Neuron (in vitro differentiated cells): Measurements from ENCODE around the gene ATF4.
"Not testable (repeated sequence)": the region's sequence is repeated elsewhere in the genome, so short reads cannot be mapped to it uniquely, and the experiment has no call there.

Experiments
- H2AFZ ChIP-seq: one replicate; pipeline ENCODE4 v1.6.1; 2013; ENCODE audit warnings: low read depth, mild to moderate bottlenecking, inconsistent platforms, low read length, moderate library complexity
- H3K27me3 ChIP-seq: one replicate; pipeline ENCODE4 v1.6.1; 2013; ENCODE audit warnings: low read length; ENCODE audit not compliant: insufficient read depth
- H3K36me3 ChIP-seq: one replicate; pipeline ENCODE4 v1.6.1; 2013; ENCODE audit warnings: low read length; ENCODE audit not compliant: insufficient read depth
- H3K4me1 ChIP-seq: one replicate; pipeline ENCODE4 v1.6.1; 2013; ENCODE audit warnings: low read length; ENCODE audit not compliant: insufficient read depth
- H3K4me3 ChIP-seq: 2 replicates; pipeline ENCODE4 v1.5.1; 2013; ENCODE audit warnings: mild to moderate bottlenecking, low read length, moderate library complexity
- H3K9me3 ChIP-seq: one replicate; pipeline ENCODE4 v1.6.1; 2013; ENCODE audit warnings: low read length

Gene ATF4

DNA sequence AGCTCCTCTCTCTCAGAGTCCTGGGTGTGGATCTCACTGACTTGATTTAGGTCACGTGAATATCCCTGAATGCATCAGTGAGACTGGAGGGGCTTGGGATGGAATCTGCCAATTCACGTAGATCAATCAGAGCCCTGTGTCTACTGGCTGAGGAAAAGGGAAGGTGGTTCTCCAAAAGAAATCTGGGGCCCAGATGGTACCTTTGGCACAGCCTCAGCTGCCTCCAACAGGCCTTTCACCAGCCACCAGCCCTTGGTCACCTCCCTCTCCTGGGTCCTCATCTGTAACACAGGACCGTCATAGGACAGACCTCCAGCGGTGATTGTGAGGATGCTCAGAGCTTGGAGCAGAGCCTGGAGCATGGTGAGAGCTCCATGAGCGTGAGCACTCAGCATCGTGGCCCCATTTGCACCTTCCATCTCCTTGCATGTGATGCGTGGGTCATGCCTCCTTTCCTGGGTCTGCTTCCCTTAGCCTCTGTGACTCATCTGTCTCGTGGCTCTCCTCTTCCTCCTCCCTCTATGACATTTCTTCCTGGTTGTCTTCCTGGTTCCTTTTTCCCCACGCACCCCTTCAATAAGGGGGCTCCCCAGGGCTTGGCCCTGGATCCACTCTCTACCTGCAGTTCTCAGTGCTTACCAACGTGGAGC lies 25.8 kb upstream of the ATF4 start:
- no peaks in the 10 kb centered on the region for H3K36me3 ChIP-seq
- H3K4me1 ChIP-seq = peaks cover 13% of the 10 kb centered on the region
- H3K4me3 ChIP-seq = no peak overlapping the region
- H3K27me3 ChIP-seq = no peaks in the 10 kb centered on the region
- no peak overlapping the region for H2AFZ ChIP-seq
- H3K9me3 ChIP-seq = no peaks in the 10 kb centered on the region

GRCh38 chr22:39496131-39496838 lies 24.1 kb upstream of the ATF4 start:
- Histone ChIP-seq H3K36me3 (no peaks in the 10 kb centered on the region), H3K4me1 (peaks cover 13% of the 10 kb centered on the region), H2AFZ (peak overlapping the region; percentile 46), H3K27me3 (no peaks in the 10 kb centered on the region), H3K9me3 (no peaks in the 10 kb centered on the region), H3K4me3 (no peak overlapping the region)

DNA sequence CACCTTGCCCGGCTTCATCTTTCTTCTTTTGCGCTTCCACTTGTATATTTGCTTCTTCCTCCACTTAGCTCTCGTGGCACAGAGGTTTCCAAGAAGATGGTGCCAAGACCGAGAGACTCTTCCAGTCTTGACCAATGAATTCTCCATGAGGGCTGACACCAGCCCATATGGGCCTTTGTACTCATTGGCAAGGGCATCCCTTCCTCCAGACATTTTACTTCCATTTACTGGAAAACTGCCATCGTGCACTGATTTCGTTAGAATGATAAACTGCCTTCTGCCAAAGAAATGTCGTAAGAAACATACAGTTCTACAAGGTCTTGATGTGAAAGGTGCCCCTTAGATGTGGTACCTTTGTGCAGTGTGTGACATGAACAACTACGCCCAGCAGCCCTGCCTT lies 22.9 kb upstream of the ATF4 start:
- H3K4me3 ChIP-seq = no peak overlapping the region
- no peaks in the 10 kb centered on the region for H3K36me3 ChIP-seq
- peaks cover 17% of the 10 kb centered on the region for H3K4me1 ChIP-seq
- H2AFZ ChIP-seq = no peak overlapping the region
- H3K9me3 ChIP-seq = no peaks in the 10 kb centered on the region
- no peaks in the 10 kb centered on the region for H3K27me3 ChIP-seq

DNA sequence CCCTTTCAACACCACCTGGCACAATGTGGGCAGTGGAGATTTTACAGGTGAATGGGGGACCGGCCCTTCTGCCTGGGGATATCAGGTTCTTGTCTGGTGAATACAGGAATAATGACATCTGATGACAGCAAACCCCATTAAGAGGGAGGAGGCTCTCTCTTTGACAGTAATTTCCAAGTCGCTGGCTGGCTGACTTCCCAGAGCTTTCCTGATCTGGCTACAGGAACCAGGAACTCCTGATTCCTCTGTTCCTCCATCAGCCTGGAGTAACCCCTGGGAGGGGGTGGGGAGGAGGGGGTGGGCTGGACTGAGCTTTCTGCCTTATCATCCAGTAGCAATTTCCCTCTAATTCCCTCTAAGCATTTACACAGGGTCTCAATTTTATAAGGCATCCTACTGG lies 22.0 kb upstream of the ATF4 start:
- Histone ChIP-seq H3K9me3 (no peaks in the 10 kb centered on the region), H3K27me3 (no peaks in the 10 kb centered on the region), H3K4me1 (peaks cover 23% of the 10 kb centered on the region), H2AFZ (no peak overlapping the region), H3K36me3 (no peaks in the 10 kb centered on the region), H3K4me3 (no peak overlapping the region)

DNA sequence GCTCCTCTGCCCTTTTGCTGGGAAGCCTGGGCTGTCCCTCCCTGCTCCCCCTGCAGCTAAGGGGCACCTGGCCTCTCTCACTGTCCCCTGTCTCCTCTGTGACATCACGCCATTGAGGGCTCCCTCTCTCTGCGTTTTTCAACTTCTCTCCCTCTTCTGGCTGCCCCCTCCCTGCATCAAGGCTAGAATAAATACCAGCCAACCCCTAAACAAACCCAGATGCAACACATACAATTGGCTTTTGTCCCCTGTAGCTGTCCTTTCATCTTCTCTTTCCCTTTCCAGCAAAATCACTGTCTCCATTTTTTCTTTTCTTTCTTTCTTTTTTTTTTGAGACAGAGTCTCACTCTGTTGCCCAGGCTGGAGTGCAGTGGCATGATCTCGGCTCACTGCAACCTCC lies 21.6 kb upstream of the ATF4 start:
- no peaks in the 10 kb centered on the region for H3K9me3 ChIP-seq
- H2AFZ ChIP-seq = no peak overlapping the region
- H3K36me3 ChIP-seq = peaks cover under 1% of the 10 kb centered on the region
- H3K4me1 ChIP-seq = peaks cover 28% of the 10 kb centered on the region
- H3K4me3 ChIP-seq = no peak overlapping the region
- H3K27me3 ChIP-seq = no peaks in the 10 kb centered on the region

DNA sequence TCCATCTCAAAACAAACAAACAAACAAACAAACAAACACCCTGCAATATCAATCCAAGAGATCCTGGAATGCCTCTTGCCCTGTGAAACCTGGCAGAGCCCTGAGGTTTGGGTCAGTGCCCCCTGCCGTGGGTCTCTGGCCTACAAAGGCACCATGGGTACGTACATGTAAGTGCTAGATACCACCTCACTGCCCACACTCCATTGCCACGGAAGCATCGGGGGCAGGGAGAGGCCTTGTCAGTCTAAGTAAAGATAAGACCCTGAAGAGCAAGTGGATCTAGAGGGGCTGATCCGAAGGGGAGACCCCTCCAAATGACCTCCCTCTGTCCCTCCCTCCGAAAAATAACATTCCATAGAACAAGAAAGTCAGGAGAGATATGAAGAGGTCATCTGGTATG lies 20.3 kb upstream of the ATF4 start:
- H3K27me3 ChIP-seq = no peaks in the 10 kb centered on the region
- H3K4me3 ChIP-seq = no peak overlapping the region
- peaks cover 12% of the 10 kb centered on the region for H3K36me3 ChIP-seq
- no peak overlapping the region for H2AFZ ChIP-seq
- peaks cover 29% of the 10 kb centered on the region for H3K4me1 ChIP-seq
- no peaks in the 10 kb centered on the region for H3K9me3 ChIP-seq

DNA sequence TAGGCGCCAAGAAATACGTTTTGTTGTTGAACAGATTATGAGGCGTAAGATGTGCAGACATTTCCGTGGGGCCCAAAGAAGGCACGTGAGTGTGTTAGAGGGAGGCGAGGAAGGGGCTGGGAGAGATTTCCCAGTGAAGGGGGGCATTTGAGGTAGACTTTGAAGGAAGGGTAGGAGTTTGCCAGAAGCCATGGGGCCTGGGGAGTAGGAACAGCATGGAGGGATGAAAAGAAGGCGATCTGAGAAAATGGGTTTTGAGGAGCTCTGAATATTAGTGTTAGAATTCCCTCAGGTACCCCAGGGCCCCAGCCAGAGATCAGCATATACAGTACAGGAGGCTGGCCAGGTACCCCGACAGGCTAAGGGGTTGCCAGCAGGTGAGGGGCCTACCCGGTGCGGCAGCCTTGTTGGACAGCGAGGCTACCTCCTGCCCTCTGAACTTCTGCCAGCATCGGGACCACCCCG lies 18.7 kb upstream of the ATF4 start:
- peak overlapping the region; percentile 95 for H3K4me3 ChIP-seq
- H3K36me3 ChIP-seq = peaks cover 26% of the 10 kb centered on the region
- no peaks in the 10 kb centered on the region for H3K9me3 ChIP-seq
- H2AFZ ChIP-seq = no peak overlapping the region
- peaks cover 23% of the 10 kb centered on the region for H3K4me1 ChIP-seq
- no peaks in the 10 kb centered on the region for H3K27me3 ChIP-seq

DNA sequence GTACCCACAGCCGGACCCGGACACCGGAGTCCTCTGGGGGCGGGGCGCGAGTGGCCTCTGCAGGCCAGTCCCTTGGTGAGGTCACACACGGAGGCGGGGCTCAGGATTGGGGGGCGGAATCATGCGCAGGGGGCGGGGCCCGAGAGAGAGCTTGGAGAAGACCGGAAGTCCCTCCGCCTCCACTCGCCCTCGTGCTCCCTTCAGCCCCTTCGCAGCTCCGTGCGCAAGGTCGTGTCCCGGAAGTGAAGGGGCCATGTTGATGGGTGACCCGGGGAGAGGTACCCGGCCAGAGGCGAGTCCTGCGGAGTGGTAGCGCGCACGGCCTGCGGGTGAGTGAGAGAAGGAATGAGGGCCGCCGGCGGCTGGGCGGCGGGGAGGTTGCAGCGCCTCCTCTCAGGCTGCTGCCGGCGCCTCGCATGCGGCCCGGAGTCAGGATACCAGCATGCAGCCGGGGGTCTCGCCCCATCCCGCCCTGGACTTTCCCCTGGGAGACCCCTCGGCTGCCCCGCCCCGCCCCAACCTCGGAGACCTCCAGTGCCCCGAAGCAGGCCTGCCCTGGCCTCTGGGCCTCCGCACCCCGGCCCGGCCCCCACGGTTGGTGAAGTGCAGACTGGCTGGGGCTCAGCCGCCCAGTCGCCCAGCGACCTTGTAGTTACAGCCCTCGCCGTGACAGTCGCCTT lies 18.1 kb upstream of the ATF4 start, which contains the start of gene MIEF1:
TSS of gene MIEF1 (plus strand) at position 182 of the 680 bp plus-strand sequence. CDS start 9,005 bp downstream, outside the sequence.
- peaks cover 30% of the 10 kb centered on the region for H3K36me3 ChIP-seq

DNA sequence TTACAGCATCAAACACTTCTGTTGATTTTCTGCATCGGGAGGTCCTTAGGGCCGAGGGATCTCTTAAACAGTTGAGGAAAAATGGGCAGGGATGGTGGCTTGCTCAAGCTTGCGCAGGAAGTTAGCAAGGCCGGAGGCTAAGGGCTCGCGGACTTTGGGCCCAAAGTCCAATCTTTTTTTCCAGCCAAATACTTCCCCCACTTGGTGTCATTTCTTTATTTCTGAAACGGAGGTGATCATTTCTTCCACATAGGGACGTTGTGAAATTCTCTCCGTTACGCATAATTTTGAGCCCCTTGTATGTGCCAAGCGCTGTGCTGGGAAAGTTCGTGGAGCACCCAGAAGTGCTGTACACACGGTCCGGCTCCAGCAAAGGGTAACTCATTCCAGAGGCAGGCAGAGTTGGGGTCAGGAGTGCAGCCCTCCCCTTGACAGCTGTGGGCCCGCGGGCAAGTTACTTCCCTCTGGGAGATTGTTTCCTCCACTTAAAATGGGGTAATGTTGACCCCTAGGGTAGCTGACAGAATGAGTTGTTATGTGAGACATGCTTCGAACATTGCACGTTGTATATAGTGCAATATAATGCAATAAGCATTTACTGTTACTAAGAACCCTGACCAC lies 17.5 kb upstream of the ATF4 start:
- H3K36me3 ChIP-seq = peaks cover 33% of the 10 kb centered on the region
- no peak overlapping the region for H2AFZ ChIP-seq
- H3K4me1 ChIP-seq = peaks cover 23% of the 10 kb centered on the region
- no peaks in the 10 kb centered on the region for H3K27me3 ChIP-seq
- H3K4me3 ChIP-seq = peak overlapping the region; percentile 95
- no peaks in the 10 kb centered on the region for H3K9me3 ChIP-seq

More for the DNA sequence above, 18.1 kb upstream of the ATF4 start, which contains the start of gene MIEF1:
- Histone ChIP-seq H2AFZ (peak within 1 kb of the TSS; percentile 35), H3K4me1 (peaks cover 23% of the 10 kb centered on the region), H3K27me3 (no peaks in the 10 kb centered on the region), H3K4me3 (peak within 1 kb of the TSS; percentile 95), H3K9me3 (no peaks in the 10 kb centered on the region)

GRCh38 chr22:39503630-39504029 lies 16.7 kb upstream of the ATF4 start:
- H3K9me3 ChIP-seq = no peaks in the 10 kb centered on the region
- H3K36me3 ChIP-seq = peaks cover 37% of the 10 kb centered on the region
- peaks cover 18% of the 10 kb centered on the region for H3K4me1 ChIP-seq
- H2AFZ ChIP-seq = no peak overlapping the region
- peak overlapping the region; percentile 95 for H3K4me3 ChIP-seq
- H3K27me3 ChIP-seq = no peaks in the 10 kb centered on the region

DNA sequence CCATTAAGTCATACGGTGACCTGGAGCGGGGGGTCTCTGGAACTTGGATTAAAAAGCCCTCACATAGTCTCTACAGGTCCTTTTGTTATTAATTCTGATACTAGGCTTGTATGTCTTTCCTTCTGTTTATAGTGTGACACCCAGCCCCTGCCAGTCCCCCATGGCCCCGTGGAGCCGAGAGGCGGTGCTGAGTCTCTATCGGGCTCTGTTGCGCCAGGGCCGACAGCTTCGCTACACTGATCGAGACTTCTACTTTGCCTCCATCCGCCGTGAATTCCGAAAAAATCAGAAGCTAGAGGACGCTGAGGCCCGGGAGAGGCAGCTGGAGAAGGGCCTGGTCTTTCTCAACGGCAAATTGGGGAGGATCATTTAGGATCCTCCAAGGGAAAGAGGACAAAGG lies 16.3 kb upstream of the ATF4 start:
- Histone ChIP-seq H3K4me1 (peaks cover 15% of the 10 kb centered on the region), H3K9me3 (no peaks in the 10 kb centered on the region), H3K4me3 (no peak overlapping the region), H3K27me3 (no peaks in the 10 kb centered on the region), H3K36me3 (peaks cover 40% of the 10 kb centered on the region), H2AFZ (no peak overlapping the region)

- not testable (repeated sequence) for H2AFZ ChIP-seq, H3K27me3 ChIP-seq, H3K9me3 ChIP-seq, H3K4me3 ChIP-seq
- Histone ChIP-seq H3K4me1 (peaks cover 11% of the 10 kb centered on the region), H3K36me3 (peaks cover 66% of the 10 kb centered on the region)
Measured at GRCh38 chr22:39507021-39507420, 13.3 kb upstream of the ATF4 start.

DNA sequence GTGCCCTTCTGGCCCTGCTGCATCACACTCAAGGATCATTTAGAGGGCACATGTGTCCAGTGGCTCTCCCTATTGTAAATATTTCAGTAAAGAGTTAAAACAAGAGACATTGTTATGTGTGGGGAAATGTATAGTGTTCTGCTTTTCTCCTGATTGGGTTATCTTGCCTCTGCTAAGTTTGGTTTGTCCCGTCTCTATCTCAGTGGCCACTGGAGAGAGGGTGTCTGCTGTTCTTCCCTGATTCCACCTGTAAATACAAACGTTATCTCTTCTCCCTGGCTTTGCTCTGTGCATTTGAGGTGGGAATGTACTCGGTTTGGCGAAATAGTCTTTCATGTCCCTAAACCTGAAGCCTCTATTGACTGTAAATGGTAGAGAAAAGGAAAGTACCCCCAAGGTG lies 12.0 kb upstream of the ATF4 start:
- peaks cover 5% of the 10 kb centered on the region for H3K4me1 ChIP-seq
- no peak overlapping the region for H2AFZ ChIP-seq
- peaks cover 73% of the 10 kb centered on the region for H3K36me3 ChIP-seq
- H3K4me3 ChIP-seq = no peak overlapping the region
- no peaks in the 10 kb centered on the region for H3K27me3 ChIP-seq
- H3K9me3 ChIP-seq = no peaks in the 10 kb centered on the region
